Neuron (in vitro differentiated cells): ENCODE data around the gene CDH4.

Experiments
- H2AFZ ChIP-seq: one replicate; pipeline ENCODE4 v1.6.1; 2013; ENCODE audit warnings: low read depth, mild to moderate bottlenecking, inconsistent platforms, low read length, moderate library complexity
- H3K27me3 ChIP-seq: one replicate; pipeline ENCODE4 v1.6.1; 2013; ENCODE audit warnings: low read length; ENCODE audit not compliant: insufficient read depth
- H3K36me3 ChIP-seq: one replicate; pipeline ENCODE4 v1.6.1; 2013; ENCODE audit warnings: low read length; ENCODE audit not compliant: insufficient read depth
- H3K4me1 ChIP-seq: one replicate; pipeline ENCODE4 v1.6.1; 2013; ENCODE audit warnings: low read length; ENCODE audit not compliant: insufficient read depth
- H3K4me3 ChIP-seq: 2 replicates; pipeline ENCODE4 v1.5.1; 2013; ENCODE audit warnings: mild to moderate bottlenecking, low read length, moderate library complexity
- H3K9me3 ChIP-seq: one replicate; pipeline ENCODE4 v1.6.1; 2013; ENCODE audit warnings: low read length

Gene CDH4

GRCh38 chr20:61278296-61278695 is 26.2 kb downstream of the CDH4 start:
- Histone ChIP-seq H3K4me3 (no peak overlapping the region), H3K9me3 (peaks cover 10% of the 10 kb centered on the region), H3K4me1 (no peaks in the 10 kb centered on the region), H3K27me3 (no peaks in the 10 kb centered on the region), H3K36me3 (no peaks in the 10 kb centered on the region), H2AFZ (no peak overlapping the region)

GRCh38 chr20:61279621-61280150 is 27.6 kb downstream of the CDH4 start:
- Histone ChIP-seq H3K9me3 (peaks cover 10% of the 10 kb centered on the region), H3K4me1 (no peaks in the 10 kb centered on the region), H3K4me3 (no peak overlapping the region), H2AFZ (no peak overlapping the region), H3K36me3 (no peaks in the 10 kb centered on the region), H3K27me3 (no peaks in the 10 kb centered on the region)

DNA sequence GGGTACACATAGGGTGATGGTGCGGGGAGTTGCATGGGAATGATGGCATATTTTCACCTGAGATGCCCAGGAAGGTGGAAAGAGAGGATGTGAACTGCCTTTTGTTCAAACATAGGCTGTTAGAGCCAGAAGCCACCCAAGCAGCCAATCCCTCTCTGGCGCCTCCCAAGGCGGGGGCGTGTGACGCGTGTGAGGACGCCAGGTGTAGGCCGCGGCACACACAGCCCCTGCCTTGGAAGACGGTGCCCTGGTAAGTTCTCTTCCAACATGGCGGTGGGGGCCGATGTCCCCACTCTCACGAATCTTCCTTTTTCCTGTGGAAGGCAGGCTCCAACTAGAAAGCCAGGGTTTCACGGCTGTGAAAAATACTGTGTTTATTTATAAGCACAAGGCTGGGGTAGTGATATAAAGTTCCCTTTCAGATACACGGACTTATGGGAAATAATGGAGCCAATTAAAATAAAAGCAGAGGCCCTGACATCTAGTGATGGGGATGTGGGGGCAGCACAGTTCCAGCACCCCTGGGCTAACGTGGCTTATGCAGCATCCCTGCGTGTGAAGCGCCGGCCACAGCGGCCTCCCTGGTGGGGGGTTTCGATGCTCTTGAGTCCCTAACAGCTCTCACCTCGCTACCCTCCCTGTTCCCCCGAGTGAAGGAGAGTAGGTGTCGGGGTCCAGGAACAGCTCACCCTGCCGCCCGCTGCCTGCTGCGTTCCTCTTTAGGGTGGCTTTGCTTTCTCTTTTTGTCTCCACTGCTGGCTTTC is 28.3 kb downstream of the CDH4 start:
- H3K4me1 ChIP-seq: no peaks in the 10 kb centered on the region
- H3K27me3 ChIP-seq: no peaks in the 10 kb centered on the region
- no peak overlapping the region for H3K4me3 ChIP-seq
- H2AFZ ChIP-seq: no peak overlapping the region
- H3K9me3 ChIP-seq: peaks cover 10% of the 10 kb centered on the region
- no peaks in the 10 kb centered on the region for H3K36me3 ChIP-seq

GRCh38 chr20:61281286-61281795 is 29.3 kb downstream of the CDH4 start:
- H3K27me3 ChIP-seq: no peaks in the 10 kb centered on the region
- H3K4me3 ChIP-seq: no peak overlapping the region
- H3K36me3 ChIP-seq: no peaks in the 10 kb centered on the region
- no peak overlapping the region for H2AFZ ChIP-seq
- H3K9me3 ChIP-seq: peaks cover 8% of the 10 kb centered on the region
- no peaks in the 10 kb centered on the region for H3K4me1 ChIP-seq

GRCh38 chr20:61284752-61285151 is 32.7 kb downstream of the CDH4 start:
- H3K27me3 ChIP-seq: no peaks in the 10 kb centered on the region
- H3K36me3 ChIP-seq: no peaks in the 10 kb centered on the region
- H3K4me3 ChIP-seq: no peak overlapping the region
- H2AFZ ChIP-seq: no peak overlapping the region
- H3K9me3 ChIP-seq: peaks cover 14% of the 10 kb centered on the region
- H3K4me1 ChIP-seq: no peaks in the 10 kb centered on the region

DNA sequence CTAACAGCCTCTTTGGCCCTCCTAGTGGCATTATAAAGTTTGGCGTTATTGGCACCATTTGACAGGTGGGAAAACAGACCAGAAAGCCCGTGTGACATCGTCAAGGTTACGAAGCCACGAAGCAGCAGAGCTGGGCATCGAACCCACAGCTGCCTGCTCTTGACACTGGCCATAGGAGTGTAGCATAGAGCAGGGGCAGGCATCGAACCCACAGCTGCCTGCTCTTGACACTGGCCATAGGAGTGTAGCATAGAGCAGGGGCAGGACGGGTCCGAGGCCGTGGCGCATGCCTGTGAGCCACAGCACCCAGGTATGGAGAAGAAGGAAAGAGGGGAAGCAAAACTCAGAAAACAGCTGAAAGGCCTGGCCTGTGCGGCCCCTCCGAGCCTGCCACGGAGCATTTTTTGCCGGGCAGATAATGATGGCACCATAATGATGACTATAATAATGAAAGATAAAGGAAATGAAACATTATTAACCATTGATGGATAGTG is 33.1 kb downstream of the CDH4 start:
- Histone ChIP-seq H2AFZ (no peak overlapping the region), H3K36me3 (no peaks in the 10 kb centered on the region), H3K9me3 (peaks cover 14% of the 10 kb centered on the region), H3K4me3 (no peak overlapping the region), H3K4me1 (no peaks in the 10 kb centered on the region), H3K27me3 (no peaks in the 10 kb centered on the region)

GRCh38 chr20:61285691-61286090 is 33.6 kb downstream of the CDH4 start:
- H3K27me3 ChIP-seq: no peaks in the 10 kb centered on the region
- H3K36me3 ChIP-seq: no peaks in the 10 kb centered on the region
- no peak overlapping the region for H3K4me3 ChIP-seq
- H2AFZ ChIP-seq: no peak overlapping the region
- no peaks in the 10 kb centered on the region for H3K4me1 ChIP-seq
- H3K9me3 ChIP-seq: peaks cover 18% of the 10 kb centered on the region

DNA sequence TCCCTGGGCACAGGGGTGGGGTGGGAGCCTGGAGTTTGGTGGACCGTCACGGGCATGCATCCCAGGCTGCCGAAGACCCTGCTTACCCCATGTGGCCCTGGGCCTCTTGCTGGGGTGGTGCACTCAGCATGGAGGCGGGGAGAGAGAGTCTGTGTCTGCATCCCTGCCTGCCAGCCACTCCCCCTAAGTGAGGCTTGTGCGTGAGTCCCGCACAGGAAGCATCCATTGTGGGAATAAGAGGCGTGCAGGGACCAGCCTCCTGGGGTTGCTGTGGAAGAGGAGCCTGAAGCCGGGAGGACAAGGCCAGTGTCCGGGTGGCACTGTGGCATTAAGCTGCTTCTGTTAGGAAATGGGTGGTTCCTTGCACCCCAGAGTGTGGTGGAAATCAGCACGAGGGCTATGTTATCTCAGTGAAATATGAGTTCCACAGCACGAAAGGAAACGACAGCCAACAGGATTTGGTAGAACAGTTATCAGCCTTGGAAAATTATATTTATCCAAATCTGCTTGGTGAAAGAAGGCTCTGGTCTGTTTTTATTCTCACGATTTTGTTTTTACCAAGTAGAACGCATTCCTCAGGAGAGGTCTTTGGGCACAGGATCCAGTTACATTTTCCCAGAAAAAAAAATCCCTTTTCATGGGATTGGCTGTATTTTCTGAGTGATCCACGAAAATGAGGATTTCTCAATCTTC is 35.7 kb downstream of the CDH4 start:
- Histone ChIP-seq H3K36me3 (no peaks in the 10 kb centered on the region), H3K4me1 (no peaks in the 10 kb centered on the region), H3K27me3 (no peaks in the 10 kb centered on the region), H3K9me3 (peaks cover 18% of the 10 kb centered on the region), H3K4me3 (no peak overlapping the region), H2AFZ (no peak overlapping the region)

DNA sequence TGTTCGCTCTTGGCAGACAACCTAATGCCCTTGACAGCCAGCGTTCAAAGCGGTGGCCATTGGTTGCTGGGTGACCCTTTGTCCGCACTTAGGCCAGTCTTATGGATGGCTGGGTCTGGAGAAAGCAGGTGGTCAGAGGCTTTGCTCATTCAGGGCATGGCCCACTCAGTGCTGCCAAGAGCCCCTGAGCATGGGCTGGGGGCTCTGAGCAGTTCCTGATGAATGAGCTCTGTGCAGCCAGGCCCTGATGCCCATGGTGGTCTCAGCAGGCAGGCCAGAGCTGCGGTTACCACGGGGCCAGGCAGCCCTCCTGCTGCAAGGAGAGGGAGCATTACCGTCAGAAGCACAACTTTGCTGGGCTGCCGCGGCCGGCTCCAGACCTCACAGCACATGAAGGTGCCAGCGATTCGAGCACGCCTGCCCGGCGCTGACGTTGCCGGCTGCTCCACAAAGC is 36.3 kb downstream of the CDH4 start:
- H3K36me3 ChIP-seq: no peaks in the 10 kb centered on the region
- H3K9me3 ChIP-seq: peaks cover 18% of the 10 kb centered on the region
- no peaks in the 10 kb centered on the region for H3K27me3 ChIP-seq
- H2AFZ ChIP-seq: no peak overlapping the region
- H3K4me3 ChIP-seq: no peak overlapping the region
- H3K4me1 ChIP-seq: no peaks in the 10 kb centered on the region

DNA sequence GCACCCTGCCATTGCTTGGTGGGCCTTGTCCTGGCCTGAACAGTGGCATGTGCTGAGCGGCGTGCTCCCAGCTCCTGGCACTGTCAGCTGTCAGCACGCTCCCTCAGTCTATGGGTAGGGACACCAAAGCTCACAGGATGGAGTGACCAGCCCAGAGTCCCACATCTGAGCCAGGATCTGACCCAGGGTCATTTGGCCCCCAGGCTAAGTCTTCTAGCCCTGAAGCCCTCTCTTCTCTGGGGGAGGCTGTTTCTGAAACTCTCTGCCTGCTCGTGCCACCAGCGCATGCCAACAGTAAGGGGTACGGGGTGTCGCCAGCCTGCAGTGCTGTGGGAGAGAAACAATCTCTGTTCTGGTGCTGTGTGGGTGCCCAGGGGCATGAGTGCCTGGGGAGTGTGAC is 37.1 kb downstream of the CDH4 start:
- Histone ChIP-seq H3K9me3 (peaks cover 18% of the 10 kb centered on the region), H3K27me3 (no peaks in the 10 kb centered on the region), H3K36me3 (no peaks in the 10 kb centered on the region), H2AFZ (no peak overlapping the region), H3K4me1 (no peaks in the 10 kb centered on the region), H3K4me3 (no peak overlapping the region)

DNA sequence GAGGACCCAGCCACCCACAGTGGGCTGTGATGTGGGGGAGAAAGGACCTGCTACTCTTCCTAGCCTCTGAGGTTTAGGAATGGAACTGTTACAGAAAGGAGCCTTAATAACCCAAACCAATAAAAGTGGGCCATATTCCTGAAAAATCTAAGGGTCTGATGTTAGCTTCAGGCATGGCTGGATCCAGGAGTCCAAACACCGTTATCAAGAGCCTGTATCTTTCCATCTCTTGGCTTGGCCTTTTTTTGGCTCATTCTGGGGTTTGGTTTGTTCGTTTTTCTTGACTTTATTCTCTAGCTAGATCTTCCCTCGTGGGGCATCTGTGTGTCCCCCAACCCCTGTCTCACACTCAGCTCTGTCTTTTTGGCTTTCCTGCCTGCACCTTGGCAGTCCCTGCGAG is 38.7 kb downstream of the CDH4 start:
- Histone ChIP-seq H3K27me3 (no peaks in the 10 kb centered on the region), H2AFZ (no peak overlapping the region), H3K4me1 (no peaks in the 10 kb centered on the region), H3K9me3 (peaks cover 20% of the 10 kb centered on the region), H3K4me3 (no peak overlapping the region), H3K36me3 (no peaks in the 10 kb centered on the region)

- Histone ChIP-seq H2AFZ (no peak overlapping the region), H3K36me3 (no peaks in the 10 kb centered on the region), H3K4me3 (no peak overlapping the region), H3K27me3 (no peaks in the 10 kb centered on the region), H3K4me1 (no peaks in the 10 kb centered on the region), H3K9me3 (peaks cover 20% of the 10 kb centered on the region)
These were observed 39.2 kb downstream of the CDH4 start for GRCh38 chr20:61291166-61291829.

- Histone ChIP-seq H3K4me3 (no peak overlapping the region), H3K36me3 (no peaks in the 10 kb centered on the region), H3K9me3 (peaks cover 20% of the 10 kb centered on the region), H3K27me3 (no peaks in the 10 kb centered on the region), H2AFZ (no peak overlapping the region), H3K4me1 (no peaks in the 10 kb centered on the region)
These were observed 40.3 kb downstream of the CDH4 start for GRCh38 chr20:61292391-61292790.
